IPS-20b (cell line): Measurements from ENCODE around the gene NKX2-3.

Experiments
- H3K27ac ChIP-seq: one replicate; pipeline ENCODE4 v1.5.1; 2013; ENCODE audit warnings: low read length
- H3K27me3 ChIP-seq: 2 replicates; pipeline ENCODE4 v1.6.1; 2013; ENCODE audit warnings: mild to moderate bottlenecking, low read length, inconsistent platforms; ENCODE audit not compliant: insufficient read depth
- H3K36me3 ChIP-seq: 2 replicates; pipeline ENCODE4 v1.6.1; 2013; ENCODE audit warnings: low read depth, mild to moderate bottlenecking, inconsistent platforms, low read length, moderate library complexity; ENCODE audit not compliant: insufficient read depth
- H3K4me1 ChIP-seq: 2 replicates; pipeline ENCODE4 v1.6.1; 2013; ENCODE audit warnings: mild to moderate bottlenecking, control low read depth, inconsistent platforms, low read length, moderate library complexity; ENCODE audit not compliant: insufficient read depth
- H3K4me3 ChIP-seq: 2 replicates; pipeline ENCODE4 v1.5.1; 2013; ENCODE audit warnings: mild to moderate bottlenecking, low read length, inconsistent platforms
- H3K9ac ChIP-seq: 2 replicates; pipeline ENCODE4 v1.6.1; 2013; ENCODE audit warnings: low read depth, mild to moderate bottlenecking, inconsistent platforms, low read length, moderate library complexity
- H3K9me3 ChIP-seq: 2 replicates; pipeline ENCODE4 v1.6.1; 2013; ENCODE audit warnings: mild to moderate bottlenecking, low read depth, low read length, inconsistent platforms; ENCODE audit not compliant: insufficient read depth

NKX2-3 gene

DNA sequence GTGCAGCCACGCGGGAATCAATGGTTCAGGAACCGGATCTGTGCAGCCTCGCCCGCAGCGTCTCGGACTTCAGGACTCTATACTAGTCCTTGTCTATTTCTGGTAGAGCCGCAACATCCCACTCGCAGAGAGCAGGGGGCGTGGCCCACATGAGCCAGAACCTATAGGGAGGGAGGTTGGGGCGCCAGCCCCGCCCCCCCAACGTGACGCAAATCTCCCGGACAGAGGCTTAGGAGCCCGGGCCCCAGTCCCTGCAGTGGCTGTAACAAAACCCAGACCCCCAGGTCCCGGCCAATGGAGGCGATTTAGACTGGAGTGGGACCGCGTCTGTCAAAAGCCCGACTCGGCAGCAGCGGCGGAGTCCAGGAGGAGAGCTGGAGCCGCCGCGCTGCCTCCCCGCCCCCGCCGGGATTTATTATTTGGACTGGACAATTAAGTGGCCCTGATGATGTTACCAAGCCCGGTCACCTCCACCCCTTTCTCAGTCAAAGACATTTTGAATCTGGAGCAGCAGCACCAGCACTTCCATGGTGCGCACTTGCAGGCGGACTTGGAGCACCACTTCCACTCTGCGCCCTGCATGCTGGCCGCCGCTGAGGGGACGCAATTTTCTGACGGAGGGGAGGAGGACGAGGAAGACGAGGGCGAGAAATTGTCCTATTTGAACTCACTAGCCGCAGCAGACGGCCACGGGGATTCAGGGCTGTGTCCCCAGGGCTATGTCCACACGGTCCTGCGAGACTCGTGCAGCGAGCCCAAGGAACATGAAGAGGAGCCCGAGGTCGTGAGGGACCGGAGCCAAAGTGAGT is at the start of gene NKX2-3:
Gene NKX2-3, plus strand, starts transcription at position 256 of the 809 bp plus-strand sequence. Its CDS starts 190 bp downstream, at position 446.
- Histone ChIP-seq H3K27ac (no peak within 1 kb of the TSS), H3K4me1 (peaks cover 10% of the 10 kb centered on the region; the same call in 1 of the 2 replicates), H3K9me3 (peaks cover 22% of the 10 kb centered on the region; the same call in 1 of the 2 replicates), H3K36me3 (no peaks in the 10 kb centered on the region), H3K4me3 (no peak within 1 kb of the TSS), H3K27me3 (peaks cover 100% of the 10 kb centered on the region), H3K9ac (no peak within 1 kb of the TSS)

DNA sequence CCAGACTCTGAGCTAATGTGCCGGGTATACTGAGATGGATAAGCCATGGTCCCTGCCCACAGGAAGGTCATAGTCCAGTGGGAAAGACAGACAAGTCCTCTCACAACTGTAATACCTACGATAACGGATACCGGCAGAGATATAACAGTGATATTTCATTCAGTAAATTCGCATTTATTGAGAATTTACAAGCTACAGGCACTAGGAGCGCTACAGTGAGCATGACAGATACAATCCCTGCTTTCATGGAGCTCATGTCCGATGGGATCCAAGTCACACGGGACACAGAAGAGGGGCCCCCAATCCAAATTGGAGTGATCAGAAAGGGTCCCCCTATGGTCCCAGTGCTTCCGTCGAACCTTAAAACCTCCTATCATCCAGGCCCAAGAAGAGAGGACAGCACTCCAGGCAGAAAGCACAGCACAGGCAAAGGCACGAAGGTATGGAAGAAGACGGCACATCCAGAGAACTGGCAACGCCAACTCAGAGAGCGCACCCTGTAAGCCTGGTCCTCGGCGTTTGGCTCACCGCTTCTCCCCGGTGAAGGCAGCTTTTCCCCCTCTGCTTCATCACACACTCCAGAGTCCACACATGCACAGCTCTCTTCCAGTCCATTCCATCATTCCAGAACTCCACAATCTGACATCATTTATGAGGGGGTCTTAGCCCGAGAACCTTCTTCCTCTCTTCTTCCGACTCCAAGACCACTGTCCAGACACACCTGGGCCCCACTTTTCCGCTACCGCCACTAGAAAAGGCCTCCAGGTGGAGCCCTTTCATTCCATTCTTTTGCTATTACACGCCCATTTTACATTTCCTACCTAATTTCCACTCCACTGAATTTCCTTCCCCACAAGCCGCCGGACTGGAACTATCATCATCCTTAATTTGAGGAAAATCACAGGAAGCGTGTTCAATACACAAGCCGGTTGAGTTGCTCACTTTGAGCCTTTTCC is 47.8 kb upstream of the NKX2-3 start:
- no peak overlapping the region for H3K9ac ChIP-seq
- H3K36me3 ChIP-seq: no peaks in the 10 kb centered on the region
- peaks cover 38% of the 10 kb centered on the region for H3K27me3 ChIP-seq
- H3K27ac ChIP-seq: no peak overlapping the region
- H3K4me1 ChIP-seq: no peaks in the 10 kb centered on the region
- H3K4me3 ChIP-seq: no peak overlapping the region
- no peaks in the 10 kb centered on the region for H3K9me3 ChIP-seq

DNA sequence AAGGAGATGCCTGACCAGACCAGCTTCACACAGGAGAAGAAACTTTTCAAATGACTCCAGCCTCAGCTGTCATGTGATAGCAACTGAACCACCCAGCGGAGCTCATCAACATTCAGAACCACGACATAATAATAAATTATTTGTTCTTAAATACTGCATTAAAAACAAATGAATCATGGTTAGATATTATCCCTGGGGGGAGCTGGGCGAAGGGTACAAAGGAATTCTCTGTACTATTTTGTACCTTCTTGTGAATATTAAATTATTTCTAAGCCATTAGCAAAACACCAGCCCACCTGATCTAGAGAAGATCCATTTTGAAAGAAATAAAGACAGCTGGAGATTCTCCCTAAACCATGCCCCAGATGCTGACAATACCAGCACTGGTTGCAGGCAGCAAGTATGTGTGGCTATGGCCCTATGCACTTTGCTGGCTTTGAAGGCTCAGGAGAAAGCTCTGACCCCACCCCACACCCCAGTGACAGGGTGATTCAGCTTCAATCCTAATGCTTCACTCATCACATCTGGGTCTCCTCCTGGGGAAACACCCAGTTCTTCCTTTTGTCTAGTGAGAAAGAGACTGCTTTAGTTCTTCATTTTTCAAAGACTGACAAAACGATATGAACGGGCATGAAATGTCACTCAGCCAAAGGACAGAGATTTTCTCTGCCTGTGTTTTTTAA is 45.5 kb upstream of the NKX2-3 start:
- no peaks in the 10 kb centered on the region for H3K36me3 ChIP-seq
- no peaks in the 10 kb centered on the region for H3K9me3 ChIP-seq
- H3K4me3 ChIP-seq: no peak overlapping the region
- H3K27me3 ChIP-seq: peaks cover 59% of the 10 kb centered on the region
- no peaks in the 10 kb centered on the region for H3K4me1 ChIP-seq
- H3K27ac ChIP-seq: no peak overlapping the region
- H3K9ac ChIP-seq: no peak overlapping the region

DNA sequence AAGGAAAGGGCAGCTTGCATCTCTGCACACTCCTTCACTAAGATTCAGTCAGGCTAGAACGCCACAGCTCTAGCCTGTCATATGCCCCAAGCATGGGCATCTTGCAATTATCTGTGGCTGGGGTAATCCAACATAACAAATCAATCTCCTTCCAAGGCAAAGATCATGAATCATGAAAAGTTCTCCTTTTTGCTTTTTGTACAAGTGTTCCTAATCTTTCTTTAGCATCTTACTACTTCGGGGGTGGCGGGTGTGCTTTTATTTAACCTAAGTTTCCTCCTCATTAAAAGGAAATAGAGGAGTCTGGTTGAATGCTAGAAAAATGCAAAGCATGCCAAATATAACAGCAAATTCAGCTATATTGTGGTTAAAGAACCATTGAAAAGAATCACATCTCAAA is 43.5 kb upstream of the NKX2-3 start:
- no peak overlapping the region for H3K9ac ChIP-seq
- no peaks in the 10 kb centered on the region for H3K36me3 ChIP-seq
- H3K27ac ChIP-seq: no peak overlapping the region
- H3K9me3 ChIP-seq: no peaks in the 10 kb centered on the region
- no peaks in the 10 kb centered on the region for H3K4me1 ChIP-seq
- peaks cover 62% of the 10 kb centered on the region for H3K27me3 ChIP-seq
- no peak overlapping the region for H3K4me3 ChIP-seq

DNA sequence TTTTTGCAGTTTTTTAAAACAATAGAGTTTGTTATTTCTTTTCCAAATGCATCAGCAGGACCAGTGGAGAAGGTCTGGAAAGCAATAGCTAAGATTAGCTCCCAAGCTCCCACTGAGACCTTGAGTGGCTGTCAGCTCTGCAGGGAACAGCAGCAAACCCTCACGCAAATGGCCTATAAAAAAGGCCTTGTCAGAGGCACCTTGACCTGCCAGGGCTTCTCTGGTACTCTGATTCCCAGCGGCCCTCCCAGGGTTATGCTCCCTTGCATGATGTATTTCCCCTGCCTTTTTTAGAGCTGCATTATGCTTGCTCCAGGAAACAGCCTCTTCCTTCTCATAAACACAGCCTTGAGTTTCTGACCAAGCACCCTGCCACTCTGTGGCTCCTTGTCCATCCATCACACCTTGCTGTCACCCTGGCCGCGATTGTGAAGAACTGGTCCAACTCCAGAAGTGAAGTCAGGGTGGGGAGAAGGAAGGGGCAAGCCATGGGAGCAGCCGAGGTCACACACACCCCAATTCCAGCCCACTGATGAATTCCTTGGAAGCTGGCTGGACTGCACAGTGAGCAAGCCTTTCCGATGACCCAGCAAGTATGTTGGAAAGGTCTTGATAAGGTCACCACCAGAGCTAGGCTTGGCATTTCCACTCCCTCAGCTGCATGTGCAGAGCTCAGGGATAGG is 35.3 kb upstream of the NKX2-3 start:
- Histone ChIP-seq H3K4me1 (no peaks in the 10 kb centered on the region), H3K27me3 (peaks cover 57% of the 10 kb centered on the region), H3K9me3 (no peaks in the 10 kb centered on the region), H3K4me3 (no peak overlapping the region), H3K9ac (no peak overlapping the region), H3K27ac (no peak overlapping the region), H3K36me3 (no peaks in the 10 kb centered on the region)

DNA sequence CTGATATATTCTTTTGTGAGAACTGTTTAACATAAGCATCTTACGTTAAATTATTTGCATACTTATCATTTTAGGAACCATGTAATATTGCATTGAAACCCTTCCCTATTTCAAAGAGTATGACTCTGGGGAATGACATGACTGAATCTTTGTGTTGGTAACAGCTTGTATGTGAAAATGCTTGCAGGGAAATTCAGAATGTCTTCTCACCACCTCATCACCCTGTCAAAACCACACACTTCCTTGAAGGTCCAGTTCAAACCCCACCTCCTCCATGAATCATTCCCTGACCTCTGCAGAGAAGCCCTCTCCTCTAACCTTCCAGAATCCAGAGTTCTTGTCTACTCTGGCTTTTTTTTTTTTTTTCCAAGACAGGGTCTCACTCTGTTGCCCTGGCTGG is 26.3 kb upstream of the NKX2-3 start:
- Histone ChIP-seq H3K4me3 (no peak overlapping the region), H3K9ac (no peak overlapping the region), H3K27ac (no peak overlapping the region), H3K9me3 (no peaks in the 10 kb centered on the region), H3K36me3 (no peaks in the 10 kb centered on the region), H3K27me3 (peaks cover 63% of the 10 kb centered on the region), H3K4me1 (no peaks in the 10 kb centered on the region)

DNA sequence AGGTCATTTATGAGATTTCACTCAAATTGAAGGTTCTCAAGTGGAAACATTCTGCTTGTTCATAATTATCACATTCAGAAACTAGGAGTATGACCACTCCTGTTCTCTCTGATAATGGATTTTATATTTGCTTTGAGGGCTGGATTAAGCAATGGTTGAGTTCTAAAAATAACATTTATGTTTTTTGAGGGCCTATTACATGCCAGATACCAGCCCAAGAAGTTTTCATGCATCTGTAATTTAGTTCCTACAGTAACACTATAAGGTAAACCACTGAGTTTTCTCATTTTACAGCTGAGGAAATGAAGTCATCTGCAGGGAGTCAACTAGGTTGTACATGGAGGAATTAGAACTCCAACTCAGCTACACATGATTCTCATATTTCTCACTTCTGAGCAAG is 25.5 kb upstream of the NKX2-3 start:
- Histone ChIP-seq H3K9me3 (no peaks in the 10 kb centered on the region), H3K27ac (no peak overlapping the region), H3K9ac (no peak overlapping the region), H3K27me3 (peaks cover 70% of the 10 kb centered on the region), H3K36me3 (no peaks in the 10 kb centered on the region), H3K4me3 (no peak overlapping the region), H3K4me1 (no peaks in the 10 kb centered on the region)

DNA sequence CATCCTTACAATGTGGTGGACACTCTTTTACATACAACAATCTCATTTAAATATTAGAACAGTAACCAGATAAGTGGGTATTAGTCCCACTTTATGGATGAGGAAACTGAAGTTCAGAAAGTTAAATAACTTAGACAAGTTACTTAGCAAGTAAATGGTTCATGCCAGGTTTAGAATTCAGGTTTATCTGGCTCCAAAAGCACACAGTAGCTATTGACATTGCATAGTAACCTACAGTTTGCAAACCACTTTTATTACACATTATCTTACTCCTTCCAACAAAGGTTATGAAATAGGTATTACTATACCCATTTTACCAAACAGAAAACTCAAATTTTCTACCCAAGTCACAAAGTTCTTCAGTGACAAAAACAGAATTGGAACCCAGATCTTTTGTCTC is 19.7 kb upstream of the NKX2-3 start:
- Histone ChIP-seq H3K4me3 (no peak overlapping the region), H3K27me3 (peaks cover 81% of the 10 kb centered on the region), H3K4me1 (no peaks in the 10 kb centered on the region), H3K36me3 (no peaks in the 10 kb centered on the region), H3K27ac (no peak overlapping the region), H3K9ac (no peak overlapping the region), H3K9me3 (no peaks in the 10 kb centered on the region)

DNA sequence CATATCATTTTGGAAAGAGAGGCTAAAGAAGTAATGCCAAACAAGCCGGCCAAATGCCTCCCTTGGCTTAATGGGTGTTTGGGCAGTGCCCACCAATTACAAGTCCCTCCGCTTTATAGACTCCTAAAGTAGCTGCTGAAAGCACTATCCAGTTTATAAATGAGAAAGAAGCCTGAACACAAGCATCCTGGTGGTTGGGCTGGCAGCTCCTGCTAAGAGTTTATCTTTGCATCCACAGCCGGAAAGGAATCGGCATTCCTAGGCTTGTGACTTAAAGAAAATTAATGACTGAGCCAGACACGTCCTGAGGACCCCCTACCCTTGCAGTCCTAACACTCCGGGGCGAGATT is 13.1 kb upstream of the NKX2-3 start:
- H3K9ac ChIP-seq: no peak overlapping the region
- H3K27me3 ChIP-seq: peaks cover 100% of the 10 kb centered on the region
- H3K27ac ChIP-seq: no peak overlapping the region
- H3K4me1 ChIP-seq: peaks cover 19% of the 10 kb centered on the region; the same call in 1 of the 2 replicates
- no peaks in the 10 kb centered on the region; the same call in 1 of the 2 replicates for H3K9me3 ChIP-seq
- peak overlapping the region; percentile 2; the same call in 1 of the 2 replicates for H3K4me3 ChIP-seq
- H3K36me3 ChIP-seq: no peaks in the 10 kb centered on the region

DNA sequence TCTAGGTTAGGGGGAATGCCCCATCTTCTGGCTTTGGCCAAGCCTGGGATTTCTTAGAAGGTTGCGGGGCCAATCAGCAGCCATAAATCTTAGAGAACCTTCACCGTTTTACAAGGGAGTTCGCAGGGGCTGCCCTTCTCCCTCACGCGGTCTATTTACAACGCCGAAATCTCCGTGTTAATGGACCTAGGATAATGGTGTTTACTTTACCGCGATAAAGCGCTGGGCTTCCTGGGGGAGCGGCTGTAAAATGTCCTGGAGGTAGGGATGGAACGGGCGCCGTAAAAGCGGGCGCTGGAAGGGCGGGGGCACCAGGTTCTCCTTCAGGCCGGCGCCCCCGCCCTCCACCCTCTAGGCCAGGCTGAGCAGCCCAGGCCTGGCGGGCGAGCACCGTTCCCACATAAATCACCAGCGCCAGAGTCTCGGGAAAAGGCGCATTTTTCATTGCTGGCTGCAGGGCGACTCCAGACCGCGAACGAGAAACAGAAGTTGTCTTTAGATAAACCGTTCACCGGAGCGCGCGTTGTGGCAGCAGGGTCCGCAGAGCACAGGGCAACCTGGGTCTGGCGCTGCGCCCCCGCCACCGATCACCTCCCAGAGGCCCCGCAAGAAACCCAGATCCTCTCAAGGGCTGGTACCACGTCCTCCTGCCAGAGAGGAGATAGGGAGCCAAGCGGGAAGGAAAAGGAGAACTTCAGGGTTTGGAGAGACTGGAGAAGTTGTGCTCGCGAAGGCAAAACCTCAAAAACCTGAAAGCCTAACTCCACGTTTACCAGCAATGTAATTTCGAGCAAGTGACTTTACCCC is 12.5 kb upstream of the NKX2-3 start:
- no peak overlapping the region for H3K9ac ChIP-seq
- H3K27me3 ChIP-seq: peaks cover 100% of the 10 kb centered on the region
- H3K4me1 ChIP-seq: peaks cover 24% of the 10 kb centered on the region
- no peak overlapping the region for H3K27ac ChIP-seq
- peak overlapping the region; percentile 2; the same call in 1 of the 2 replicates for H3K4me3 ChIP-seq
- no peaks in the 10 kb centered on the region; the same call in 1 of the 2 replicates for H3K9me3 ChIP-seq
- no peaks in the 10 kb centered on the region for H3K36me3 ChIP-seq
